ENCODE data around the gene ATF6B.
"Not testable (repeated sequence)": the region's sequence is repeated elsewhere in the genome, so short reads cannot be mapped to it uniquely, and the experiment has no call there.

Gene ATF6B

GRCh38 chr6:32108727-32109113 lies 19.3 kb downstream of the ATF6B start:
- no peak for DNase-seq (ENCODE audit: low read depth in 4 of 4, low spot score in 1 of 4)

- DNase-seq (ENCODE audit: low read depth in 4 of 4, low spot score in 1 of 4) = no peak
Observed at GRCh38 chr6:32108094-32108627, 19.9 kb downstream of the ATF6B start.

- no peak for DNase-seq (ENCODE audit: low read depth in 4 of 4, low spot score in 1 of 4)
Observed at GRCh38 chr6:32107406-32107805, 20.6 kb downstream of the ATF6B start.

GRCh38 chr6:32105433-32105832 lies 22.6 kb downstream of the ATF6B start:
- DNase-seq (ENCODE audit: low read depth in 4 of 4, low spot score in 1 of 4) = no peak

- no peak for DNase-seq (ENCODE audit: low read depth in 4 of 4, low spot score in 1 of 4)
Observed at GRCh38 chr6:32102255-32102654, 25.8 kb downstream of the ATF6B start.

- not testable (repeated sequence) for DNase-seq (ENCODE audit: low read depth in 4 of 4, low spot score in 1 of 4)
Observed at GRCh38 chr6:32100251-32100650, 27.8 kb downstream of the ATF6B start.

GRCh38 chr6:32097364-32097763 lies 30.7 kb downstream of the ATF6B start:
- DNase-seq (ENCODE audit: low read depth in 4 of 4, low spot score in 1 of 4) = no peak

- no peak for DNase-seq (ENCODE audit: low read depth in 4 of 4, low spot score in 1 of 4)
Observed at GRCh38 chr6:32096394-32097258, 31.4 kb downstream of the ATF6B start.

- DNase-seq (ENCODE audit: low read depth in 4 of 4, low spot score in 1 of 4) = no peak
Observed at GRCh38 chr6:32096087-32096393, 32.0 kb downstream of the ATF6B start.

GRCh38 chr6:32095338-32096086 lies 32.5 kb downstream of the ATF6B start:
- DNase-seq (ENCODE audit: low read depth in 4 of 4, low spot score in 1 of 4) = no peak

GRCh38 chr6:32092760-32093497 lies 35.1 kb downstream of the ATF6B start:
- no peak for DNase-seq (ENCODE audit: low read depth in 4 of 4, low spot score in 1 of 4)

- DNase-seq (ENCODE audit: low read depth in 4 of 4, low spot score in 1 of 4) = no peak
Observed at GRCh38 chr6:32089082-32089828, 38.8 kb downstream of the ATF6B start.

GRCh38 chr6:32088487-32089049 lies 39.5 kb downstream of the ATF6B start:
- DNase-seq (ENCODE audit: low read depth in 4 of 4, low spot score in 1 of 4) = no peak

GRCh38 chr6:32087574-32088486 lies 40.2 kb downstream of the ATF6B start:
- peak; percentile 29 to 62 (median 42) for DNase-seq (ENCODE audit: low read depth in 4 of 4, low spot score in 1 of 4)

- no peak for DNase-seq (ENCODE audit: low read depth in 4 of 4, low spot score in 1 of 4)
Observed at GRCh38 chr6:32086661-32087573, 41.1 kb downstream of the ATF6B start.

- no peak for DNase-seq (ENCODE audit: low read depth in 4 of 4, low spot score in 1 of 4)
Observed at GRCh38 chr6:32085759-32086459, 42.1 kb downstream of the ATF6B start.

GRCh38 chr6:32084780-32085179 lies 43.3 kb downstream of the ATF6B start:
- no peak for DNase-seq (ENCODE audit: low read depth in 4 of 4, low spot score in 1 of 4)

Data from stimulated activated CD4-positive, alpha-beta T cell treated with anti-CD3 and anti-CD28 coated beads, Interleukin-1b, Interleukin-23, amount 100 ng/mL, for 24 hours (primary cell).